HepG2 (cell line): ENCODE results near the gene SH2D3A. TPM values are rescaled to one million over a fixed set of nuclear protein-coding genes. Genes with fewer than 3 reads are reported as not detected.

Source experiments
- CBX1 ChIP-seq: IDR thresholded peaks from one replicate; pipeline ENCODE4 v1.6.1; 2016; ENCODE audit warnings: antibody characterized with exemption, low read depth
- CEBPB ChIP-seq: IDR thresholded peaks from 2 replicates; pipeline ENCODE4 v1.6.1; 2011; ENCODE audit warnings: low read depth, low read length, improper control_type of control experiment, borderline replicate concordance
- CENPX ChIP-seq: sonication (generic); formaldehyde crosslinking; IDR thresholded peaks from 2 replicates; pipeline ENCODE4 v1.9.0; 2021; ENCODE audit warnings: mild to moderate bottlenecking, missing genetic modification reagents, moderate library complexity
- FOXJ3 ChIP-seq: sonication (generic); formaldehyde crosslinking; IDR thresholded peaks from 2 replicates; pipeline ENCODE4 v1.4.0; 2020; ENCODE audit warnings: missing genetic modification reagents, mild to moderate bottlenecking, borderline replicate concordance
- FOXO4 ChIP-seq: sonication (generic); formaldehyde crosslinking; conservative IDR thresholded peaks from 2 replicates; pipeline ENCODE4 v1.8.1; 2023; ENCODE audit warnings: missing genetic modification reagents
- GATA4 ChIP-seq: sonication (generic); IDR thresholded peaks from 2 replicates; pipeline ENCODE4 v1.6.1; 2016; ENCODE audit warnings: antibody characterized with exemption, low read depth, borderline replicate concordance
- GPN1 ChIP-seq: sonication (generic); formaldehyde crosslinking; IDR thresholded peaks from 2 replicates; pipeline ENCODE4 v1.5.1; 2020; ENCODE audit warnings: missing genetic modification reagents, borderline replicate concordance
- MNT ChIP-seq: fragments of 450-650 bp; IDR thresholded peaks from 2 replicates; pipeline ENCODE4 v1.6.1; 2016
- NFKBIZ ChIP-seq: IDR thresholded peaks from 2 replicates; pipeline ENCODE4 v1.6.1; 2018; ENCODE audit warnings: missing genetic modification reagents, missing compliant biosample characterization
- PHF8 ChIP-seq: sonication (generic); formaldehyde crosslinking; IDR thresholded peaks from 2 replicates; pipeline ENCODE4 v1.5.0; 2020; ENCODE audit warnings: missing genetic modification reagents
- SAP130 ChIP-seq: IDR thresholded peaks from 2 replicates; pipeline ENCODE4 v1.6.1; 2016; ENCODE audit warnings: low read depth
- SCMH1 ChIP-seq: sonication (generic); formaldehyde crosslinking; IDR thresholded peaks from 2 replicates; pipeline ENCODE4 v1.9.0; 2021; ENCODE audit warnings: missing genetic modification reagents, mild to moderate bottlenecking, borderline replicate concordance
- SMYD3 ChIP-seq: sonication (generic); formaldehyde crosslinking; IDR thresholded peaks from 2 replicates; pipeline ENCODE4 v1.8.1; 2023; ENCODE audit warnings: mild to moderate bottlenecking, missing genetic modification reagents
- TP53 ChIP-seq: sonication (generic); formaldehyde crosslinking; conservative IDR thresholded peaks from 2 replicates; pipeline ENCODE4 v1.4.0; 2020; ENCODE audit warnings: missing genetic modification reagents
- U2AF1 ChIP-seq: fragments of 200-400 bp; formaldehyde crosslinking; optimal IDR thresholded peaks from 2 replicates; pipeline ENCODE3; 2017; ENCODE audit warnings: mild to moderate bottlenecking, low read depth, low read length
- ZNF136 ChIP-seq: sonication (generic); formaldehyde crosslinking; IDR thresholded peaks from 2 replicates; pipeline ENCODE4 v1.8.1; 2022; ENCODE audit warnings: low read depth, mild to moderate bottlenecking, moderate library complexity, missing genetic modification reagents
- ZNF20 ChIP-seq: sonication (generic); formaldehyde crosslinking; IDR thresholded peaks from 2 replicates; pipeline ENCODE4 v1.4.0; 2020; ENCODE audit warnings: mild to moderate bottlenecking, moderate library complexity, missing genetic modification reagents
- ZNF451 ChIP-seq: sonication (generic); formaldehyde crosslinking; IDR thresholded peaks from 2 replicates; pipeline ENCODE4 v1.5.0; 2020; ENCODE audit warnings: mild to moderate bottlenecking, missing genetic modification reagents
- ZNF557 ChIP-seq: sonication (generic); formaldehyde crosslinking; IDR thresholded peaks from 2 replicates; pipeline ENCODE4 v1.4.0; 2020; ENCODE audit warnings: missing genetic modification reagents
- ZNF614 ChIP-seq: IDR thresholded peaks from 2 replicates; pipeline ENCODE4 v1.6.1; 2018; ENCODE audit warnings: missing biosample characterization, missing genetic modification reagents, inconsistent platforms, borderline replicate concordance
- ZNF883 ChIP-seq: sonication (generic); formaldehyde crosslinking; IDR thresholded peaks from 2 replicates; pipeline ENCODE4 v1.5.1; 2020; ENCODE audit warnings: mild to moderate bottlenecking, missing genetic modification reagents; ENCODE audit errors: not compliant biosample characterization
- polyA plus RNA-seq, 8 experiments: library from polyadenylated mRNA; depleted of rRNA in 3 of 8; stranded (reverse) in 7 of 8; unstranded in 1 of 8; fragments of >200 nt; fragmentation: Illumina TruSeq in 4 of 8; extraction: Trizol in 4 of 8; gene quantifications; 2 replicates each; pipeline versions ENCODE4 v1.2.1 to v1.2.3, GENCODE V29; 2011 to 2016; ENCODE audit warnings: low read depth in 4 of 8, missing spikeins in 1 of 8, mixed read lengths in 1 of 8; ENCODE audit not compliant: insufficient read depth in 1 of 8
- total RNA-seq, 5 experiments: library from RNA; depleted of rRNA; stranded (reverse); fragments of >200 nt; fragmentation: Illumina TruSeq; extraction: Trizol; gene quantifications; 2 replicates each; pipeline ENCODE4 v1.2.3, GENCODE V29; 2016; ENCODE audit warnings: low read depth in 1 of 5
- TF ChIP-seq, protein P1 (sequence below): sonication (generic); formaldehyde crosslinking; conservative IDR thresholded peaks from 2 replicates; pipeline ENCODE4 v1.8.0; 2022; ENCODE audit warnings: low read depth, missing genetic modification reagents
- TF ChIP-seq, protein P2 (sequence below): sonication (generic); formaldehyde crosslinking; IDR thresholded peaks from 2 replicates; pipeline ENCODE4 v1.4.0; 2020; ENCODE audit warnings: missing genetic modification reagents

The SH2D3A gene
- total and polyA plus RNA-seq, 2 of the 13 experiments (the other 11 are each of a cell fraction or from before 2014, with no cell fraction given) = 1.0 to 2.2 TPM

DNA sequence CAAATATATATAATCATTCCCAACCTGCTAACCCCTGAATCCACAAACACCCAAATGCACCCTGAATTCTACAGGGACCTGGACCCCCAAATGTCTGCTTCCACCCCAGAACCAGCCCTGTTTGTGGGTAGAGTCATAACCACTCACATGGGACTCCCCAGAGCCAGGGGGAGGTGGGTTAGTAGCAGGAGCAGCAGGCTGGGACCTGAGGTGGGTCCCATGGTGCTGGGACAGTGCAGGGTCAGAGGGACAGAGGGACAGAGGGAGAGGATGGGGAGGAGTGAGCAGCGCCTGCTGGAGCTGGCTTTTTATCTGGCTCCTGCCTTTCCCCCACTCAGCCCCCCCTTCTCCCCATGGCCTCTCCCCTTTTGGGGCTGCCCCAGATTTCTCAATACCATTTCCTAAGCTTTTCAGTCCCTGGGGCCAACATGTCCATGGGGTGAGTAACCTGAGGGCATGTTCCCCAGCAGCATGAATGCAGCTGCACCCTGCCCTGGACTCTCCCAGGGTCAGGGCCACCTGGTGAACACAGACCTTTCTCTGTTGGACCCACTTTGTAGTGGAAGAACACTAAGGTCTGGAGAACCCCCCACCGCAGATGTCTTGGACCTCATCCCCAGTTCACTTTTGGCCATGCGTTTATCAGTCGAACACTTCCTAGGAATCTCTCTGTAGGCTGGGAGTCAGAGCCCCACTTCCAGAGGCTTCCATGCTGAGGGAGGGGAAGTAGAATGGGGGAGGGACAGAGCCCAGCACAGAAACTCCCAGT, 46.7 kb downstream of the SH2D3A start, which contains the start of gene C3 (continued):
- TF ChIP-seq CEBPB (peak; percentile 94), CENPX (CRISPR knock-in tag) (no peak), FOXJ3 (peak; percentile 60; the same call in 1 of the 2 replicates), ZNF557 (CRISPR knock-in tag) (peak; percentile 28; the same call in 1 of the 2 replicates), TP53 (no peak; the same call in 1 of the 2 replicates), PHF8 (peak; percentile 76), SAP130 (CRISPR knock-in tag) (peak; percentile 95), ZNF136 (CRISPR knock-in tag) (peak; percentile 85; the same call in 1 of the 2 replicates), SCMH1 (CRISPR knock-in tag) (no peak), ZNF451 (CRISPR knock-in tag) (peak; percentile 55; the same call in 1 of the 2 replicates), ZNF883 (peak; percentile 43), ZNF614 (peak; percentile 88), GATA4 (peak; percentile 94), ZNF20 (CRISPR knock-in tag) (no peak), FOXO4 (no peak), MNT (peak; percentile 40; the same call in 1 of the 2 replicates), SMYD3 (CRISPR knock-in tag) (peak; percentile 83), NFKBIZ (CRISPR knock-in tag) (peak; percentile 100), U2AF1 (peak; percentile 57), CBX1 (peak; percentile 70), GPN1 (CRISPR knock-in tag) (peak; percentile 76; the same call in 1 of the 2 replicates)
- TF ChIP-seq, protein P1, sequence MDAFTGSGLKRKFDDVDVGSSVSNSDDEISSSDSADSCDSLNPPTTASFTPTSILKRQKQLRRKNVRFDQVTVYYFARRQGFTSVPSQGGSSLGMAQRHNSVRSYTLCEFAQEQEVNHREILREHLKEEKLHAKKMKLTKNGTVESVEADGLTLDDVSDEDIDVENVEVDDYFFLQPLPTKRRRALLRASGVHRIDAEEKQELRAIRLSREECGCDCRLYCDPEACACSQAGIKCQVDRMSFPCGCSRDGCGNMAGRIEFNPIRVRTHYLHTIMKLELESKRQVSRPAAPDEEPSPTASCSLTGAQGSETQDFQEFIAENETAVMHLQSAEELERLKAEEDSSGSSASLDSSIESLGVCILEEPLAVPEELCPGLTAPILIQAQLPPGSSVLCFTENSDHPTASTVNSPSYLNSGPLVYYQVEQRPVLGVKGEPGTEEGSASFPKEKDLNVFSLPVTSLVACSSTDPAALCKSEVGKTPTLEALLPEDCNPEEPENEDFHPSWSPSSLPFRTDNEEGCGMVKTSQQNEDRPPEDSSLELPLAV (CRISPR knock-in tag) = no peak
- TF ChIP-seq, protein P2, sequence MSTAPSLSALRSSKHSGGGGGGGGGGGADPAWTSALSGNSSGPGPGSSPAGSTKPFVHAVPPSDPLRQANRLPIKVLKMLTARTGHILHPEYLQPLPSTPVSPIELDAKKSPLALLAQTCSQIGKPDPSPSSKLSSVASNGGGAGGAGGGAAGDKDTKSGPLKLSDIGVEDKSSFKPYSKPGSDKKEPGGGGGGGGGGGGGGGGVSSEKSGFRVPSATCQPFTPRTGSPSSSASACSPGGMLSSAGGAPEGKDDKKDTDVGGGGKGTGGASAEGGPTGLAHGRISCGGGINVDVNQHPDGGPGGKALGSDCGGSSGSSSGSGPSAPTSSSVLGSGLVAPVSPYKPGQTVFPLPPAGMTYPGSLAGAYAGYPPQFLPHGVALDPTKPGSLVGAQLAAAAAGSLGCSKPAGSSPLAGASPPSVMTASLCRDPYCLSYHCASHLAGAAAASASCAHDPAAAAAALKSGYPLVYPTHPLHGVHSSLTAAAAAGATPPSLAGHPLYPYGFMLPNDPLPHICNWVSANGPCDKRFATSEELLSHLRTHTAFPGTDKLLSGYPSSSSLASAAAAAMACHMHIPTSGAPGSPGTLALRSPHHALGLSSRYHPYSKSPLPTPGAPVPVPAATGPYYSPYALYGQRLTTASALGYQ (CRISPR knock-in tag) = peak; percentile 59; the same call in 1 of the 2 replicates
